ENCODE measurements around the gene ABAT.

- TF ChIP-seq CTCF (IDR thresholded peaks at IDR 0.05), result no peak
- TF ChIP-seq POLR2A (IDR thresholded peaks at IDR 0.05), result no peak
These were observed 107.4 kb downstream of the ABAT start for GRCh38 chr16:8781797-8782196.
